GM23338 (cell line): ENCODE results near the gene SHPK.

Experiments used
- CREB1 ChIP-seq: fragments of 250-450 bp; sonication (Bioruptor Pico); IDR thresholded peaks from 2 replicates; pipeline ENCODE4 v1.5.0; 2020; ENCODE audit warnings: low read depth, mild to moderate bottlenecking, moderate library complexity
- CTCF ChIP-seq, 2 experiments: fragments of 200-600 bp in 1 of 2; sonication (generic) in 1 of 2; conservative IDR thresholded peaks; 2 replicates each; pipeline versions ENCODE4 v1.5.1 to v1.6.1; 2016 to 2017; ENCODE audit warnings: antibody characterized with exemption in 2 of 2, low read depth in 2 of 2, mild to moderate bottlenecking in 2 of 2, moderate library complexity in 1 of 2
- EZH2 ChIP-seq: fragments of 200-600 bp; sonication (generic); IDR thresholded peaks from one replicate; pipeline ENCODE4 v1.8.0; 2017; ENCODE audit warnings: antibody characterized with exemption, mild to moderate bottlenecking, low read depth; ENCODE audit not compliant: unreplicated experiment
- EZH2phosphoT487 ChIP-seq: fragments of 200-600 bp; sonication (generic); IDR thresholded peaks from one replicate; pipeline ENCODE4 v1.8.1; 2018; ENCODE audit warnings: antibody characterized with exemption; ENCODE audit not compliant: unreplicated experiment
- JUNB ChIP-seq: IDR thresholded peaks from one replicate; pipeline ENCODE4 v1.6.1; 2016; ENCODE audit warnings: antibody characterized with exemption; ENCODE audit not compliant: unreplicated experiment
- POLR2AphosphoS5 ChIP-seq: IDR thresholded peaks from 2 replicates; pipeline ENCODE4 v1.6.1; 2016; ENCODE audit warnings: antibody characterized with exemption, low read depth
- REST ChIP-seq: IDR thresholded peaks from one replicate; pipeline ENCODE4 v1.6.1; 2018; ENCODE audit warnings: antibody characterized with exemption; ENCODE audit not compliant: unreplicated experiment
- ZNF114 ChIP-seq: fragments of 250-450 bp; sonication (Bioruptor Pico); IDR thresholded peaks from 2 replicates; pipeline ENCODE4 v1.5.0; 2020; ENCODE audit warnings: mild to moderate bottlenecking, moderate library complexity
- ZNF331 ChIP-seq: fragments of 250-450 bp; sonication (Bioruptor Pico); IDR thresholded peaks from 2 replicates; pipeline ENCODE4 v1.5.0; 2020; ENCODE audit warnings: low read depth, mild to moderate bottlenecking, moderate library complexity

- TF ChIP-seq CTCF (conservative IDR thresholded peaks at IDR 0.05; ENCODE audit: low read depth in 2 of 2) (no peak), CREB1 (CRISPR knock-in tag) (no peak), REST (no peak), EZH2 (no peak), POLR2AphosphoS5 (no peak), JUNB (no peak), ZNF114 (CRISPR knock-in tag) (no peak), EZH2phosphoT487 (no peak), ZNF331 (CRISPR knock-in tag) (no peak)
These were observed 46.0 kb upstream of the SHPK start for GRCh38 chr17:3682033-3682432.
